ENCODE measurements around the gene SMARCD1. TPM values are rescaled to one million over a fixed set of nuclear protein-coding genes. Genes with fewer than 3 reads are reported as not detected.

SMARCD1 gene
- total RNA-seq: 21.1 and 54.0 TPM in 2 replicates

GRCh38 chr12:50084775-50085614 lies at the start of gene SMARCD1:
TSS of gene SMARCD1 (plus strand) at chr12:50085342. CDS start at chr12:50085370, 28 bp downstream.

GRCh38 chr12:50057000-50057841 lies 27.9 kb upstream of the SMARCD1 start, which contains the start of gene ASIC1:
TSS of gene ASIC1 (plus strand) at chr12:50057596. CDS start at chr12:50058767, 1,171 bp downstream.

GRCh38 chr12:50103767-50104321 lies 18.7 kb downstream of the SMARCD1 start, which contains the start of gene GPD1:
TSS of gene GPD1 (plus strand) at chr12:50104008. CDS start at chr12:50104051, 43 bp downstream.

GRCh38 chr12:50111693-50112455 lies 26.7 kb downstream of the SMARCD1 start, which contains the start of gene COX14:
TSS of gene COX14 (plus strand) at chr12:50112236. CDS start at chr12:50120044, 7,808 bp downstream.

Other genes starting within 250 kb of the SMARCD1 start
- gene BCDIN3D, start 242.2 kb upstream of the SMARCD1 start, total RNA-seq: 3.2 and 3.9 TPM in 2 replicates
- gene FAIM2, start 181.4 kb upstream of the SMARCD1 start, total RNA-seq: 0.65 and 1.5 TPM in 2 replicates
- not detected in 2 replicates for gene AQP2, start 134.6 kb upstream of the SMARCD1 start, total RNA-seq
- not detected in 2 replicates for gene AQP5, start 123.5 kb upstream of the SMARCD1 start, total RNA-seq
- not detected in 2 replicates for gene AQP6, start 112.4 kb upstream of the SMARCD1 start, total RNA-seq
- gene RACGAP1, start 59.8 kb upstream of the SMARCD1 start, total RNA-seq: 13.7 and 41.1 TPM in 2 replicates
- gene ASIC1, start 27.7 kb upstream of the SMARCD1 start, total RNA-seq: 2.7 and 4.8 TPM in 2 replicates
- not detected in 2 replicates for gene GPD1, start 18.7 kb downstream of the SMARCD1 start, total RNA-seq
- 12.5 and 39.5 TPM in 2 replicates for gene COX14, start 26.9 kb downstream of the SMARCD1 start, total RNA-seq
- 32.1 and 40.2 TPM in 2 replicates for gene CERS5, start 82.0 kb downstream of the SMARCD1 start, total RNA-seq
- 124 and 151 TPM in 2 replicates for gene LIMA1, start 198.2 kb downstream of the SMARCD1 start, total RNA-seq